ENCODE results near the gene TCEANC2. TPM values are rescaled to one million over a fixed set of nuclear protein-coding genes. Genes with fewer than 3 reads are reported as not detected.

TCEANC2 gene
- total and polyA plus RNA-seq, 12 donors = 1.4 to 5.9 (median 3.9) TPM

DNA sequence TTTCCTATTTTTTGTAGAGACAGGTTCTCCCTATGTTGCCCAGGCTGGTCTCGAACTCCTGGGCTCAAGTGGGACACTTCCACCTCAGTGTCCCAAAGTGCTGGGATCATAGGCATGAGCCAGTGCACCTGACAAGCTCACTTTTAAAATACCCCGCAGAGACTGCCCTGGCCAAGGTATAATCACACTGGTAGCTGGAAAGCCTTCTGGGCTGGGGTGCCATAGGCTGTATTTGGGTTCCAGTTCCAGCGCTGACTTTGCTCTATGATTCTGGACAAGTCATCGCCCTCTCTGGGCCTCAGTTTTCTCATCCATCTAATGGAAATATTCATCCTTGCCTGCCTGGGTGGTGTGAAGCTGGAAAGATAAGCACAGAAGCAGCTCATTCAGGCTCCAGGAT lies 45.8 kb upstream of the TCEANC2 start:
- intact Hi-C loops (cut with DNase I) = no loop called here
- no peaks in the 10 kb centered on the region for H3K4me1 ChIP-seq
- no peaks in the 10 kb centered on the region for H3K9me3 ChIP-seq
- WGBS, 2 donors = 89 to 93% methylated on average over 4 of the region's 4 CpGs
- H3K36me3 ChIP-seq = no peaks in the 10 kb centered on the region
- TF ChIP-seq, protein P1, sequence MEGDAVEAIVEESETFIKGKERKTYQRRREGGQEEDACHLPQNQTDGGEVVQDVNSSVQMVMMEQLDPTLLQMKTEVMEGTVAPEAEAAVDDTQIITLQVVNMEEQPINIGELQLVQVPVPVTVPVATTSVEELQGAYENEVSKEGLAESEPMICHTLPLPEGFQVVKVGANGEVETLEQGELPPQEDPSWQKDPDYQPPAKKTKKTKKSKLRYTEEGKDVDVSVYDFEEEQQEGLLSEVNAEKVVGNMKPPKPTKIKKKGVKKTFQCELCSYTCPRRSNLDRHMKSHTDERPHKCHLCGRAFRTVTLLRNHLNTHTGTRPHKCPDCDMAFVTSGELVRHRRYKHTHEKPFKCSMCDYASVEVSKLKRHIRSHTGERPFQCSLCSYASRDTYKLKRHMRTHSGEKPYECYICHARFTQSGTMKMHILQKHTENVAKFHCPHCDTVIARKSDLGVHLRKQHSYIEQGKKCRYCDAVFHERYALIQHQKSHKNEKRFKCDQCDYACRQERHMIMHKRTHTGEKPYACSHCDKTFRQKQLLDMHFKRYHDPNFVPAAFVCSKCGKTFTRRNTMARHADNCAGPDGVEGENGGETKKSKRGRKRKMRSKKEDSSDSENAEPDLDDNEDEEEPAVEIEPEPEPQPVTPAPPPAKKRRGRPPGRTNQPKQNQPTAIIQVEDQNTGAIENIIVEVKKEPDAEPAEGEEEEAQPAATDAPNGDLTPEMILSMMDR (IDR thresholded peaks at IDR 0.05) = no peak
- no peak overlapping the region for H3K4me3 ChIP-seq
- no peak for ATAC-seq
- DNase-seq = no peak
- no peak overlapping the region for H3K27ac ChIP-seq
- H3K27me3 ChIP-seq = peaks cover 0 to 16% (median 0%) of the 10 kb centered on the region in 7 donors

DNA sequence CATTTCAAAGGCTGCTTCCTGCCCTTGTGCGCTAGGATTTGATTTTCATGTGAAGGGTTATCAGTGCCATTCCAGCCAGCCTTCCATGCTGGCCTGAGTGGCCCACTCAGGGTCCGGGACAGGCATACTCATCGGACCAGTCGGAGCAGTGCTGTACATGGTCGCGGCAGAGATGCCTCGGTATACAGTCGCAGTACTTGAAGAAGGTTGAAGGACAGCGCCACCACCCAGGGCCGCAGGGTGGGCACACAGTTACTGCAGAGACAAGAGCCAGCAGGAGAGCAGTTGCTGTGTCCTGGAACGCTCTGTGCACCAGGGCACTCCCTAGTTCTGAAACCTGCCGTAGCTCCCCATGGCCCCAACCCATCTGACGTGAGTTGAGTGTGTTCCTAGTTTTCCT lies 44.5 kb upstream of the TCEANC2 start:
- no peak overlapping the region for H3K27ac ChIP-seq
- no peaks in the 10 kb centered on the region for H3K36me3 ChIP-seq
- TF ChIP-seq, protein P1 (IDR thresholded peaks at IDR 0.05) = no peak
- ATAC-seq (no peak), DNase-seq (no peak)
- no peak overlapping the region for H3K4me3 ChIP-seq
- no peaks in the 10 kb centered on the region for H3K9me3 ChIP-seq
- intact Hi-C loops (cut with DNase I) = no loop called here
- H3K27me3 ChIP-seq = peaks cover 0 to 26% (median 9%) of the 10 kb centered on the region in 7 donors
- no peaks in the 10 kb centered on the region for H3K4me1 ChIP-seq
- WGBS, 2 donors = 78 to 85% methylated on average over 13 of the region's 13 CpGs

DNA sequence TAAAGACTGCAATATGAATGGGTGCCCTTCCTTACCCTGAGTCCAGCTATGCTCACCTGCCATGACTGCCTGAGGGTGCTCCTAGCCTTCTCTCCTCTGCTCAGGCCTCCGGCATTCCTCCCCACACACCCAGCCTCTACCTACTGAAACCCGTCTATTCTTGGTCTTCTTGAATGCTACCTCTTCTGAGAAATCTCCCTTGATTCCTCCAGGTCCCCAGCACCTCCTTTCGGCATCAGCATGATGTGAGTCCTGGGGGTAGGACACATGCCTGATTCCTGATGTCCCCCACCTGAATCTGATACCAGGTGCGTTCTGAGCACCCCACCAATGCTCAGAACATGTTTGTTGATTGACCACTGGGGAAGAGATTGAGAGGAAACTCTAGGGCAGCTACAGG lies 44.0 kb upstream of the TCEANC2 start:
- 82 to 86% methylated on average over 4 of the region's 4 CpGs for WGBS, 2 donors

DNA sequence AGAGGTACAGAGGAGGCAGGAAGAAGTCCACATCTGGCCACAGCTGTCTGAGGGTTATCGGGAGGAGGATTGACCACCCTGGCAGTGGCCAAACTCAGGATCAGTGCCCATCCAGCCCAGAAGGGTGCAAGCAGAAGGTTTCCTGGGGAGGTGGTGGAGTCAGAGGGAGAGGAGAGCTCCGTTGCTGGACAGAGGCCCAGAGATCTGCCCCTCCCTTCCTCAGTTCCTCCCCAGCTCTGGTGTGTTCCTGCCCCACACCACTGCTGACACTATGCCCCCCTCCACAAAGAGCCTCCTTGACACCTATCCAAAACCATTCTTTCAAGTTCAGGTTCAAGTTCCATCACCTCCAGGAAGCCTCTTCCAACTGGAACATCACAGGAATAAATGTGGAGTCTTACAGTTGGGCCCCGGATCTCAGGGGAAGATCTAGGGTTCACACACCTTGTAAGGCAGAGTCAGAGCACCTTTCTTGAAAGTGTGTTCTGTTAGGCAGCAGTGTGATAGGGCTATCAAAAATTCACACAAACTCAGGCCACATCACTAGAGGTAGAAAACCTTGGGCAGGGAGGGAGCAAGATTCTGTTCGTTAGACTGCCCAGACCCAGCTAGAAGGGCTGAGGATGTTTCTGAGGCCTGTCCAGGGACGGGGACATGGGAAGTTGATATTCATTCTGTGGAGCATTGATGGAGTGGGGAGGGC lies 42.8 kb upstream of the TCEANC2 start:
- Histone ChIP-seq H3K4me1 (no peaks in the 10 kb centered on the region), H3K27ac (no peak overlapping the region), H3K9me3 (no peaks in the 10 kb centered on the region), H3K27me3 (peaks cover 0 to 43% (median 16%) of the 10 kb centered on the region in 7 donors), H3K36me3 (no peaks in the 10 kb centered on the region), H3K4me3 (no peak overlapping the region)
- ATAC-seq = no peak
- TF ChIP-seq, protein P1 (IDR thresholded peaks at IDR 0.05) = no peak
- DNase-seq = no peak
- intact Hi-C loops (cut with DNase I) = no loop called here
- WGBS, 2 donors = 58 to 72% methylated on average over 5 of the region's 5 CpGs

More for the DNA sequence above, 44.0 kb upstream of the TCEANC2 start:
- Histone ChIP-seq H3K27me3 (peaks cover 0 to 32% (median 14%) of the 10 kb centered on the region in 7 donors), H3K4me1 (no peaks in the 10 kb centered on the region), H3K4me3 (no peak overlapping the region), H3K36me3 (no peaks in the 10 kb centered on the region), H3K9me3 (no peaks in the 10 kb centered on the region), H3K27ac (no peak overlapping the region)
- intact Hi-C loops (cut with DNase I) = no loop called here
- TF ChIP-seq, protein P1 (IDR thresholded peaks at IDR 0.05) = no peak
- DNase-seq (no peak), ATAC-seq (no peak)

All from heart right ventricle (tissue), 16 donors.